ENCODE data around the gene FAM161B. TPM values are rescaled to one million over a fixed set of nuclear protein-coding genes. Genes with fewer than 3 reads are reported as not detected.

Gene FAM161B
- total and polyA plus RNA-seq, 2 of the 4 experiments (the other 2 are of a cell fraction): 1.9 to 2.5 TPM

- in situ Hi-C loops (cut with MboI; ENCODE audit: low sequenced_read_pairs): no loop called here
- peaks cover 8% of the 10 kb centered on the region for H3K36me3 ChIP-seq (ENCODE audit: control insufficient read depth, insufficient read depth, low read length)
- no peak overlapping the region for H4K8ac ChIP-seq (ENCODE audit: low read depth in 2 of 2, low read length in 2 of 2)
- WGBS, 2 experiments (ENCODE audit: extremely low coverage in 2 of 2, insufficient read length in 1 of 2): 87% methylated on average over 3 of the region's 6 CpGs; no CpG with 5 or more reads in 1 of the 2 experiments
- no peak overlapping the region for H3K14ac ChIP-seq (replicated peaks; ENCODE audit: low read depth, low read length)
- no peak overlapping the region for H2BK5ac ChIP-seq (ENCODE audit: low read depth, low read length, poor library complexity, severe bottlenecking)
- H2AK9ac ChIP-seq (replicated peaks; ENCODE audit: low read depth, low read length, poor library complexity): no peak overlapping the region
- H3K56ac ChIP-seq (ENCODE audit: extremely low read depth, insufficient read depth, low read length): no peak overlapping the region
- H3K9ac ChIP-seq (ENCODE audit: low read depth, low read length): no peak overlapping the region
- no peak overlapping the region for H3K23ac ChIP-seq (ENCODE audit: low read depth, low read length)
- H2BK15ac ChIP-seq (ENCODE audit: low read depth, low read length): no peak overlapping the region
- CTCF ChIA-PET: interaction anchor here (1.0 kb wide), 1 partner anchor 16 kb away, joined by 6 read pairs; no protein-coding TSS in a partner anchor
- H4K5ac ChIP-seq (ENCODE audit: low read depth, low read length): no peak overlapping the region
- H2BK20ac ChIP-seq (ENCODE audit: low read depth, low read length): no peak overlapping the region
- no peak overlapping the region for H2AK5ac ChIP-seq (ENCODE audit: low read depth, low read length)
- H4K20me1 ChIP-seq (ENCODE audit: insufficient read depth, low read length): peaks cover 3% of the 10 kb centered on the region; the same call in 1 of the 2 replicates
- no TSS peak for BruUV-seq (replicated peaks)
- no peak overlapping the region for H2BK120ac ChIP-seq (ENCODE audit: low read depth, low read length)
- TF ChIP-seq MXI1 (IDR thresholded peaks at IDR 0.05; ENCODE audit: borderline replicate concordance, low read depth, low read length): no peak
- no peak for TF ChIP-seq RCOR1 (IDR thresholded peaks at IDR 0.05; ENCODE audit: insufficient replicate concordance, low read length)
- no peak for TF ChIP-seq MAZ (IDR thresholded peaks at IDR 0.05; ENCODE audit: borderline replicate concordance, low read depth, low read length)
- no peak for TF ChIP-seq FOS (IDR thresholded peaks at IDR 0.05; ENCODE audit: low read depth, low read length)
- no peak for TF ChIP-seq CHD1 (IDR thresholded peaks at IDR 0.05; ENCODE audit: low read depth, low read length)
- no peak for TF ChIP-seq NFE2L2 (IDR thresholded peaks at IDR 0.05; ENCODE audit: low read depth, low read length)
- TF ChIP-seq CEBPB (IDR thresholded peaks at IDR 0.05; ENCODE audit: low read depth, low read length): no peak
- no peak for TF ChIP-seq SMC3 (IDR thresholded peaks at IDR 0.05; ENCODE audit: low read depth, low read length)
- TF ChIP-seq, protein P1, sequence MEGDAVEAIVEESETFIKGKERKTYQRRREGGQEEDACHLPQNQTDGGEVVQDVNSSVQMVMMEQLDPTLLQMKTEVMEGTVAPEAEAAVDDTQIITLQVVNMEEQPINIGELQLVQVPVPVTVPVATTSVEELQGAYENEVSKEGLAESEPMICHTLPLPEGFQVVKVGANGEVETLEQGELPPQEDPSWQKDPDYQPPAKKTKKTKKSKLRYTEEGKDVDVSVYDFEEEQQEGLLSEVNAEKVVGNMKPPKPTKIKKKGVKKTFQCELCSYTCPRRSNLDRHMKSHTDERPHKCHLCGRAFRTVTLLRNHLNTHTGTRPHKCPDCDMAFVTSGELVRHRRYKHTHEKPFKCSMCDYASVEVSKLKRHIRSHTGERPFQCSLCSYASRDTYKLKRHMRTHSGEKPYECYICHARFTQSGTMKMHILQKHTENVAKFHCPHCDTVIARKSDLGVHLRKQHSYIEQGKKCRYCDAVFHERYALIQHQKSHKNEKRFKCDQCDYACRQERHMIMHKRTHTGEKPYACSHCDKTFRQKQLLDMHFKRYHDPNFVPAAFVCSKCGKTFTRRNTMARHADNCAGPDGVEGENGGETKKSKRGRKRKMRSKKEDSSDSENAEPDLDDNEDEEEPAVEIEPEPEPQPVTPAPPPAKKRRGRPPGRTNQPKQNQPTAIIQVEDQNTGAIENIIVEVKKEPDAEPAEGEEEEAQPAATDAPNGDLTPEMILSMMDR (conservative IDR thresholded peaks at IDR 0.05; ENCODE audit: low read depth, low read length): no peak
- TF ChIP-seq BHLHE40 (IDR thresholded peaks at IDR 0.05; ENCODE audit: low read depth, low read length): no peak
- TF ChIP-seq POLR2A (IDR thresholded peaks at IDR 0.05; ENCODE audit: low read depth, low read length): no peak
- H4K91ac ChIP-seq (ENCODE audit: insufficient read depth, low read depth, low read length): no peak overlapping the region
- intact Hi-C loops (cut with micrococcal nuclease): no loop called here
- POLR2A ChIA-PET (ENCODE audit: unreplicated experiment): no interaction called here
- dilution Hi-C loops (cut with HindIII; ENCODE audit: low sequenced_read_pairs, unreplicated experiment): no loop called here
- H3K79me1 ChIP-seq (ENCODE audit: low read depth in 1 of 2, low read length in 2 of 2): no peaks in the 10 kb centered on the region
- H3K9me1 ChIP-seq (ENCODE audit: insufficient read depth, low read length): peaks cover 16% of the 10 kb centered on the region
- no peaks in the 10 kb centered on the region for H3K9me3 ChIP-seq (ENCODE audit: control insufficient read depth, insufficient read depth, low read length)
- DNase-seq (no peak), ATAC-seq (ENCODE audit: low read depth) (no peak)
- no peak overlapping the region for H3K4me3 ChIP-seq (ENCODE audit: insufficient read depth, low read depth, low read length)
- H3K4ac ChIP-seq (ENCODE audit: low read depth, low read length): no peak overlapping the region
- no peak overlapping the region for H3K27ac ChIP-seq (ENCODE audit: insufficient read depth, low read length)
- no peak overlapping the region for H3K18ac ChIP-seq (ENCODE audit: low read depth, low read length)
- H3K4me1 ChIP-seq (ENCODE audit: control insufficient read depth, insufficient read depth, low read length): peaks cover 10% of the 10 kb centered on the region
- H3K4me2 ChIP-seq (ENCODE audit: low read depth, low read length): no peak overlapping the region
- no peaks in the 10 kb centered on the region for H3K27me3 ChIP-seq (ENCODE audit: control insufficient read depth, insufficient read depth, low read length)
- no peak overlapping the region for H2AFZ ChIP-seq (replicated peaks; ENCODE audit: low read length, poor library complexity)
Observed at GRCh38 chr14:73976125-73976524, 26.2 kb upstream of the FAM161B start.

All from IMR-90 (cell line).